K562 (cell line): ENCODE data around the gene KIF14. TPM values are rescaled to one million over a fixed set of nuclear protein-coding genes. Genes with fewer than 3 reads are reported as not detected.

Source experiments
- ATAC-seq: fragments of 200-7000 bp; cut with Tn5 transposase; 3 replicates; pipeline ENCODE4 v1.9.1; 2020; ENCODE audit warnings: moderate library complexity
- BruUV-seq: library from RNA; stranded (reverse); fragments of 400-500 nt; replicated peaks from 2 replicates; lab custom pipeline; 2021; lab: Mats Ljungman, UMichigan
- CTCF ChIA-PET: fragments of 300-600 bp; formaldehyde crosslinking; extraction: SDS; loops from one replicate; lab custom pipeline; 2021; ENCODE audit warnings: low intra/inter-chr PET ratio; lab: Yijun Ruan, JAX
- POLR2A ChIA-PET: fragments of 300-600, 350-650 bp; sonication (Branson Sonifier 250); formaldehyde crosslinking; extraction: SDS; loops from one replicate; lab custom pipeline; 2021; ENCODE audit warnings: antibody characterized with exemption, inconsistent platforms; lab: Yijun Ruan, JAX
- DNase-seq, 4 experiments: peaks; one replicate each; pipeline versions ENCODE4 v3.0.0 to v3.0.0-alpha.2; 2011 to 2018; ENCODE audit warnings: low spot score in 3 of 4, mixed read lengths in 3 of 4; ENCODE audit errors: extremely low read depth in 1 of 4
- FAIRE-seq: peaks from 2 replicates; lab custom pipeline; 2011; peaks lifted over from hg19 to GRCh38; lab: Jason Lieb, UNC
- H2AFZ ChIP-seq: 2 replicates; pipeline ENCODE4 v1.6.0; 2011; ENCODE audit warnings: low read depth, low read length, control low read depth, inconsistent platforms
- H3K27ac ChIP-seq: fragments of 200-600 bp; 3 replicates; pipeline ENCODE4 v1.8.0; 2011; ENCODE audit warnings: low read depth, mild to moderate bottlenecking, control low read depth, inconsistent platforms, low read length, moderate library complexity, mixed read lengths; ENCODE audit errors: extremely low read depth
- H3K27me3 ChIP-seq, 2 experiments: fragments of 300-600 bp in 1 of 2; 2 replicates in 1 of 2; 3 replicates in 1 of 2; pipeline versions ENCODE4 v1.6.0 to v1.8.0; 2011; ENCODE audit warnings: inconsistent platforms in 2 of 2, low read length in 2 of 2, mild to moderate bottlenecking in 1 of 2, mixed read lengths in 1 of 2, moderate library complexity in 1 of 2; ENCODE audit not compliant: control insufficient read depth in 2 of 2, insufficient read depth in 2 of 2
- H3K36me3 ChIP-seq: fragments of 300-600 bp; 3 replicates; pipeline ENCODE4 v1.8.0; 2011; ENCODE audit warnings: mild to moderate bottlenecking, low read length, inconsistent platforms; ENCODE audit not compliant: control insufficient read depth, insufficient read depth
- H3K4me1 ChIP-seq, 2 experiments: fragments of 200-600 bp in 1 of 2; replicated peaks in 1 of 2; 2 replicates in 1 of 2; 3 replicates in 1 of 2; pipeline versions ENCODE4 v1.5.1 to v1.8.0; 2011; ENCODE audit warnings: inconsistent platforms in 2 of 2, low read length in 2 of 2, mild to moderate bottlenecking in 1 of 2, mixed read lengths in 1 of 2, moderate library complexity in 1 of 2; ENCODE audit not compliant: control insufficient read depth in 2 of 2, insufficient read depth in 2 of 2
- H3K4me2 ChIP-seq: 2 replicates; pipeline ENCODE4 v1.6.1; 2011; ENCODE audit warnings: low read length, control low read depth, inconsistent platforms, mixed read lengths; ENCODE audit not compliant: insufficient read depth
- H3K4me3 ChIP-seq: fragments of 200-600 bp; sonication (generic), shearing (Covaris generic); 2 replicates; pipeline ENCODE4 v1.5.1; 2016; ENCODE audit warnings: control low read depth, inconsistent platforms
- H3K79me2 ChIP-seq: fragments of 200-600 bp; 3 replicates; pipeline ENCODE4 v1.8.0; 2011; ENCODE audit warnings: low read length, inconsistent platforms; ENCODE audit not compliant: control insufficient read depth, insufficient read depth
- H3K9ac ChIP-seq, 2 experiments: 2 replicates each; pipeline versions ENCODE4 v1.6.0 to v1.6.1; 2011; ENCODE audit warnings: low read depth in 2 of 2, low read length in 2 of 2, control low read depth in 1 of 2, inconsistent platforms in 1 of 2, mild to moderate bottlenecking in 1 of 2, mixed read lengths in 1 of 2; ENCODE audit not compliant: insufficient read depth in 1 of 2
- H3K9me1 ChIP-seq: one replicate; pipeline ENCODE4 v1.6.0; 2011; ENCODE audit warnings: inconsistent platforms, mild to moderate bottlenecking, low read length, moderate library complexity; ENCODE audit not compliant: control insufficient read depth, insufficient read depth
- H3K9me3 ChIP-seq: replicated peaks from 2 replicates; pipeline ENCODE4 v1.5.1; 2011; ENCODE audit warnings: low read depth, low read length, inconsistent platforms; ENCODE audit not compliant: control insufficient read depth, insufficient read depth
- H4K20me1 ChIP-seq: replicated peaks from 2 replicates; pipeline ENCODE4 v1.6.1; 2011; ENCODE audit warnings: low read length, inconsistent platforms, mixed read lengths; ENCODE audit not compliant: control insufficient read depth, insufficient read depth
- BRCA1 ChIP-seq, 2 experiments: fragments of 450-650 bp in 1 of 2; sonication (generic) in 1 of 2; formaldehyde crosslinking in 1 of 2; IDR thresholded peaks; 2 replicates each; pipeline versions ENCODE4 v1.5.0 to v1.6.1; 2017 to 2020; ENCODE audit warnings: mild to moderate bottlenecking in 1 of 2, missing genetic modification reagents in 1 of 2
- HDGF ChIP-seq: fragments of 450-650 bp; IDR thresholded peaks from 2 replicates; pipeline ENCODE4 v1.6.1; 2016
- ID3 ChIP-seq, 2 experiments: fragments of 250-450 bp in 1 of 2; fragments of 450-650 bp in 1 of 2; sonication (Bioruptor Pico) in 1 of 2; IDR thresholded peaks; 2 replicates each; pipeline versions ENCODE4 v1.6.1 to v1.8.0; 2016 to 2021; ENCODE audit warnings: mild to moderate bottlenecking in 2 of 2, moderate library complexity in 2 of 2, missing compliant biosample characterization in 1 of 2, missing genetic modification characterization in 1 of 2
- IRF2 ChIP-seq: sonication (generic); formaldehyde crosslinking; IDR thresholded peaks from 2 replicates; pipeline ENCODE4 v1.8.1; 2022; ENCODE audit warnings: mild to moderate bottlenecking, missing genetic modification reagents
- MAFG ChIP-seq: fragments of 450-650 bp; conservative IDR thresholded peaks from 2 replicates; pipeline ENCODE4 v1.6.1; 2016; ENCODE audit warnings: missing genetic modification characterization, missing compliant biosample characterization
- RBM14 ChIP-seq: fragments of 200-400 bp; formaldehyde crosslinking; IDR thresholded peaks from 2 replicates; pipeline ENCODE4 v1.6.1; 2018; ENCODE audit warnings: low read depth, mild to moderate bottlenecking, low read length, moderate library complexity, borderline replicate concordance; ENCODE audit not compliant: insufficient read depth
- STAG1 ChIP-seq: sonication (generic); formaldehyde crosslinking; IDR thresholded peaks from 2 replicates; pipeline ENCODE4 v1.5.0; 2020; ENCODE audit warnings: missing genetic modification reagents, borderline replicate concordance
- TEAD2 ChIP-seq: fragments of 450-650 bp; IDR thresholded peaks from 2 replicates; pipeline ENCODE4 v1.6.1; 2016; ENCODE audit warnings: missing genetic modification characterization, control low read depth, missing compliant biosample characterization
- WGBS: fragments of 100-300 bp; shearing (Covaris generic); methylation state at CpG from one replicate; pipeline ENCODE4 v1.1.6; 2016; ENCODE audit warnings: low coverage, mixed read lengths; ENCODE audit not compliant: insufficient coverage; ENCODE audit errors: missing lambda C conversion rate; 5-methylcytosine and 5-hydroxymethylcytosine counted together
- in situ Hi-C: fragments of 300-500 bp; cut with MboI; formaldehyde crosslinking; loops from 4 replicates; pipeline ENCODE4 v1.15.0; 2018; ENCODE audit warnings: inconsistent platforms, mixed read lengths
- intact Hi-C: fragments of 100-400 bp; cut with micrococcal nuclease; formaldehyde crosslinking; loops from 2 replicates; pipeline ENCODE4 v1.14.2; 2022
- polyA plus RNA-seq, 8 experiments: library from polyadenylated mRNA; depleted of rRNA in 4 of 8; stranded (reverse) in 5 of 8; unstranded in 3 of 8; fragments of >200 nt; fragmentation: Nextera tagmentation in 2 of 8; fragmentation: Illumina TruSeq in 1 of 8; extraction: Ambion mirVana in 2 of 8; extraction: Trizol in 1 of 8; gene quantifications; 2 replicates each; pipeline versions ENCODE4 v1.2.1 to v1.2.3, GENCODE V29; 2011 to 2014; ENCODE audit warnings: inconsistent platforms in 1 of 8, missing spikeins in 1 of 8
- total RNA-seq, 7 experiments: library from RNA; depleted of rRNA in 6 of 7; stranded (reverse); fragments of >200 nt in 6 of 7; fragmentation: Illumina TruSeq in 2 of 7; extraction: Trizol in 2 of 7; gene quantifications; 2 replicates each; pipeline versions ENCODE4 v1.2.1 to v1.2.3, GENCODE V29; 2011 to 2021; ENCODE audit warnings: low replicate concordance in 1 of 7

KIF14 gene
- total and polyA plus RNA-seq, 9 of the 15 experiments (the other 6 are each of a cell fraction or from before 2014, with no cell fraction given): 11.5 to 47.4 (median 29.0) TPM

- TF ChIP-seq ID3 (CRISPR knock-in tag; IDR thresholded peaks at IDR 0.05): no peak
- no peak for TF ChIP-seq ID3 (tag; IDR thresholded peaks at IDR 0.05)
- TF ChIP-seq MAFG (tag): peak; percentile 82
- TF ChIP-seq IRF2 (CRISPR knock-in tag): no peak
Observed at GRCh38 chr1:200518524-200518923, 102.0 kb downstream of the KIF14 start (continued).

- H3K9me1 ChIP-seq: no peaks in the 10 kb centered on the region
- no peak for ATAC-seq
- WGBS: 2% methylated on average over 3 of the region's 3 CpGs
- 0 out of 5 replicates have a peak, but pooled peaks cover 0 to 2% of the 10 kb centered on the region in 2 experiments for H3K4me1 ChIP-seq
- no peak overlapping the region for H3K27ac ChIP-seq
- no peaks in the 10 kb centered on the region for H3K79me2 ChIP-seq
- FAIRE-seq: no peak
- intact Hi-C loops: loop anchor here (5.0 to 10.0 kb wide), 3 partner anchors 230 to 1747 kb away; no protein-coding TSS in a partner anchor
- H3K9me3 ChIP-seq: no peaks in the 10 kb centered on the region
- H3K4me3 ChIP-seq: no peak overlapping the region
- ChIA-PET POLR2A (interaction anchor here (0.6 kb wide), 1 partner anchor 69 kb away, joined by 3 read pairs; no protein-coding TSS in a partner anchor), CTCF (no interaction called here)
- in situ Hi-C loops: loop anchor here (25.0 kb wide), 1 partner anchor 1750 kb away; no protein-coding TSS in a partner anchor
- DNase-seq: no peak
- H2AFZ ChIP-seq: no peak overlapping the region
- no TSS peak for BruUV-seq
- peaks cover 9 to 11% of the 10 kb centered on the region in 2 experiments; a peak in 4 of 5 replicates for H3K27me3 ChIP-seq
- H3K36me3 ChIP-seq: no peaks in the 10 kb centered on the region
- H3K9ac ChIP-seq: no peak overlapping the region
- no peaks in the 10 kb centered on the region for H4K20me1 ChIP-seq
- no peak overlapping the region for H3K4me2 ChIP-seq
- no peak for TF ChIP-seq STAG1
- no peak for TF ChIP-seq HDGF
- no peak for TF ChIP-seq RBM14
- no peak for TF ChIP-seq TEAD2 (tag)
- TF ChIP-seq BRCA1 (IDR thresholded peaks at IDR 0.05): no peak
- no peak for TF ChIP-seq BRCA1 (CRISPR knock-in tag; IDR thresholded peaks at IDR 0.05)
Observed at GRCh38 chr1:200512191-200512590, 108.4 kb downstream of the KIF14 start.
